ENCODE measurements around the gene NDUFS4. TPM values are rescaled to one million over a fixed set of nuclear protein-coding genes. Genes with fewer than 3 reads are reported as not detected.
"Not testable (repeated sequence)": the region's sequence is repeated elsewhere in the genome, so short reads cannot be mapped to it uniquely, and the experiment has no call there.

Gene NDUFS4
- total and polyA plus RNA-seq, 2 donors (not counting 1 experiment from before 2014, with no cell fraction given): 147 to 194 TPM

- no peaks in the 10 kb centered on the region for H3K79me2 ChIP-seq (ENCODE audit: control insufficient read depth, insufficient read depth, low read length)
- no peaks in the 10 kb centered on the region for H3K36me3 ChIP-seq (ENCODE audit: control insufficient read depth, insufficient read depth, low read length)
- H3K27ac ChIP-seq (ENCODE audit: insufficient read depth, low read length): no peak overlapping the region
- no peaks in the 10 kb centered on the region for H4K20me1 ChIP-seq (ENCODE audit: control insufficient read depth, extremely low read depth, insufficient read depth, low read length)
- TF ChIP-seq EZH2 (IDR thresholded peaks at IDR 0.05; ENCODE audit: low read length, missing control alignments): no peak
- no peak for TF ChIP-seq CTCF (conservative IDR thresholded peaks at IDR 0.05 in 1 of 2, IDR thresholded peaks at IDR 0.05 in 1 of 2; ENCODE audit: low read depth in 1 of 2, low read length in 2 of 2)
- no peaks in the 10 kb centered on the region for H3K4me1 ChIP-seq (ENCODE audit: control insufficient read depth, extremely low read depth, insufficient read depth, low read length)
- H3K4me2 ChIP-seq (ENCODE audit: extremely low read depth, insufficient read depth, low read length): no peak overlapping the region
- no peak for DNase-seq (ENCODE audit: low read depth in 2 of 2)
- H2AFZ ChIP-seq (ENCODE audit: low read length): no peak overlapping the region
- no peaks in the 10 kb centered on the region for H3K9me3 ChIP-seq (ENCODE audit: control insufficient read depth, insufficient read depth, low read depth, low read length)
- no peak overlapping the region for H3K4me3 ChIP-seq (replicated peaks in 1 of 4; ENCODE audit: control extremely low read depth in 1 of 4, insufficient read depth in 1 of 4, low read depth in 3 of 4, low read length in 4 of 4)
- no peak overlapping the region for H3K9ac ChIP-seq (ENCODE audit: insufficient read depth, low read length)
- H3K27me3 ChIP-seq (ENCODE audit: control insufficient read depth, insufficient read depth, low read length): no peaks in the 10 kb centered on the region
Observed at GRCh38 chr5:53520813-53521212, 39.6 kb upstream of the NDUFS4 start.

GRCh38 chr5:53537711-53538110, 22.7 kb upstream of the NDUFS4 start:
- TF ChIP-seq CTCF (conservative IDR thresholded peaks at IDR 0.05 in 1 of 2, IDR thresholded peaks at IDR 0.05 in 1 of 2; ENCODE audit: low read depth in 1 of 2, low read length in 2 of 2) (no peak), EZH2 (IDR thresholded peaks at IDR 0.05; ENCODE audit: low read length, missing control alignments) (no peak)
- no peak overlapping the region for H2AFZ ChIP-seq (ENCODE audit: low read length)
- no peak overlapping the region for H3K27ac ChIP-seq (ENCODE audit: insufficient read depth, low read length)
- no peak overlapping the region for H3K4me3 ChIP-seq (replicated peaks in 1 of 4; ENCODE audit: control extremely low read depth in 1 of 4, insufficient read depth in 1 of 4, low read depth in 3 of 4, low read length in 4 of 4)
- H3K36me3 ChIP-seq (ENCODE audit: control insufficient read depth, insufficient read depth, low read length): no peaks in the 10 kb centered on the region
- no peak overlapping the region for H3K9ac ChIP-seq (ENCODE audit: insufficient read depth, low read length)
- no peak overlapping the region for H3K4me2 ChIP-seq (ENCODE audit: extremely low read depth, insufficient read depth, low read length)
- no peaks in the 10 kb centered on the region for H3K4me1 ChIP-seq (ENCODE audit: control insufficient read depth, extremely low read depth, insufficient read depth, low read length)
- H3K9me3 ChIP-seq (ENCODE audit: control insufficient read depth, insufficient read depth, low read depth, low read length): no peaks in the 10 kb centered on the region
- H4K20me1 ChIP-seq (ENCODE audit: control insufficient read depth, extremely low read depth, insufficient read depth, low read length): no peaks in the 10 kb centered on the region
- no peaks in the 10 kb centered on the region for H3K79me2 ChIP-seq (ENCODE audit: control insufficient read depth, insufficient read depth, low read length)
- H3K27me3 ChIP-seq (ENCODE audit: control insufficient read depth, insufficient read depth, low read length): no peaks in the 10 kb centered on the region
- no peak for DNase-seq (ENCODE audit: low read depth in 2 of 2)

- H3K4me3 ChIP-seq (replicated peaks in 1 of 4; ENCODE audit: control extremely low read depth in 1 of 4, insufficient read depth in 1 of 4, low read depth in 3 of 4, low read length in 4 of 4); H3K27ac ChIP-seq (ENCODE audit: insufficient read depth, low read length); H3K9ac ChIP-seq (ENCODE audit: insufficient read depth, low read length); H3K4me1 ChIP-seq (ENCODE audit: control insufficient read depth, extremely low read depth, insufficient read depth, low read length); H3K4me2 ChIP-seq (ENCODE audit: extremely low read depth, insufficient read depth, low read length); H3K9me3 ChIP-seq (ENCODE audit: control insufficient read depth, insufficient read depth, low read depth, low read length); DNase-seq (ENCODE audit: low read depth in 2 of 2); H3K36me3 ChIP-seq (ENCODE audit: control insufficient read depth, insufficient read depth, low read length); H3K27me3 ChIP-seq (ENCODE audit: control insufficient read depth, insufficient read depth, low read length); H3K79me2 ChIP-seq (ENCODE audit: control insufficient read depth, insufficient read depth, low read length); H2AFZ ChIP-seq (ENCODE audit: low read length); H4K20me1 ChIP-seq (ENCODE audit: control insufficient read depth, extremely low read depth, insufficient read depth, low read length): not testable (repeated sequence)
Observed at GRCh38 chr5:53540739-53541138, 19.7 kb upstream of the NDUFS4 start.

All from fibroblast of lung (primary cell).